Measurements from ENCODE around the gene ACIN1. TPM values are rescaled to one million over a fixed set of nuclear protein-coding genes. Genes with fewer than 3 reads are reported as not detected.

Gene ACIN1
- total and polyA plus RNA-seq, 12 donors, result 35.7 to 119 (median 68.0) TPM

DNA sequence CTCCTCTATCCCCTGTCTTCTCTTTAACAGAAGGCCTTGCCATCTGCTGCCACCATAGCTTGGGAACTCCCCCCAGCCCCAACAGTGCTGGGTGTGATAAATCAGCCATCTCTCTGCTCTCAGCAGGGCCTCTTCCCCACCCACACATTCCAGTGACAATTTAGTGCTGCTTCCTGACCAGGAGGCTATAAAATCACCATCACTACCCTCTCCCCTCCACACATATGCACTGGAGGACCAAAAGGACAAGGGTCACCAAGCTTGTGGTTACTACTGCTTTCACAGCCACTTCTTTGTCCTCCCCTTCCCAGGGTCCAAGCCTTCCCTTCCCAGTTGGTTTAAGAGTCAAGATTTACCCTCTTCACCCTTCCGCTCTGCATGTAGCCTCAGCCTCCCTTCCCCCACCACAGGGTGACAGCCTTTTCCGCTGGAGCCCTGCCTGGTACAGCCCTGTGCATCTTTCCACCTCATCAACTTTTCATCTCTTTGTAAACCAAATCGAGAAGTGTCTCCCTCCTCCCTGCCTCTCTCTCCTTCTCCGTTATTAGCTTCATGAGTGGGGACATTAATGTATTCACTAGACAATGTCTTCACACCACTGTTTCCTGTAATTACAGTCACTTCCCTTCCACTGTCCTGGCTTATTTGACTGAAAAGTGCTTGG, 69.7 kb downstream of the ACIN1 start:
- Histone ChIP-seq H3K4me3 (no peak overlapping the region), H3K27ac (no peak overlapping the region), H3K4me1 (peaks cover 0 to 28% (median 7%) of the 10 kb centered on the region in 9 donors), H3K36me3 (peaks cover 0 to 70% (median 9%) of the 10 kb centered on the region in 9 donors), H3K27me3 (no peaks in the 10 kb centered on the region), H3K9me3 (no peaks in the 10 kb centered on the region)
- WGBS, 2 donors, result 65 to 73% methylated on average over 4 of the region's 4 CpGs
- TF ChIP-seq, protein P1, sequence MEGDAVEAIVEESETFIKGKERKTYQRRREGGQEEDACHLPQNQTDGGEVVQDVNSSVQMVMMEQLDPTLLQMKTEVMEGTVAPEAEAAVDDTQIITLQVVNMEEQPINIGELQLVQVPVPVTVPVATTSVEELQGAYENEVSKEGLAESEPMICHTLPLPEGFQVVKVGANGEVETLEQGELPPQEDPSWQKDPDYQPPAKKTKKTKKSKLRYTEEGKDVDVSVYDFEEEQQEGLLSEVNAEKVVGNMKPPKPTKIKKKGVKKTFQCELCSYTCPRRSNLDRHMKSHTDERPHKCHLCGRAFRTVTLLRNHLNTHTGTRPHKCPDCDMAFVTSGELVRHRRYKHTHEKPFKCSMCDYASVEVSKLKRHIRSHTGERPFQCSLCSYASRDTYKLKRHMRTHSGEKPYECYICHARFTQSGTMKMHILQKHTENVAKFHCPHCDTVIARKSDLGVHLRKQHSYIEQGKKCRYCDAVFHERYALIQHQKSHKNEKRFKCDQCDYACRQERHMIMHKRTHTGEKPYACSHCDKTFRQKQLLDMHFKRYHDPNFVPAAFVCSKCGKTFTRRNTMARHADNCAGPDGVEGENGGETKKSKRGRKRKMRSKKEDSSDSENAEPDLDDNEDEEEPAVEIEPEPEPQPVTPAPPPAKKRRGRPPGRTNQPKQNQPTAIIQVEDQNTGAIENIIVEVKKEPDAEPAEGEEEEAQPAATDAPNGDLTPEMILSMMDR (IDR thresholded peaks at IDR 0.05), result no peak
- intact Hi-C loops (cut with DNase I), result no loop called here
- ATAC-seq (no peak), DNase-seq (no peak)

DNA sequence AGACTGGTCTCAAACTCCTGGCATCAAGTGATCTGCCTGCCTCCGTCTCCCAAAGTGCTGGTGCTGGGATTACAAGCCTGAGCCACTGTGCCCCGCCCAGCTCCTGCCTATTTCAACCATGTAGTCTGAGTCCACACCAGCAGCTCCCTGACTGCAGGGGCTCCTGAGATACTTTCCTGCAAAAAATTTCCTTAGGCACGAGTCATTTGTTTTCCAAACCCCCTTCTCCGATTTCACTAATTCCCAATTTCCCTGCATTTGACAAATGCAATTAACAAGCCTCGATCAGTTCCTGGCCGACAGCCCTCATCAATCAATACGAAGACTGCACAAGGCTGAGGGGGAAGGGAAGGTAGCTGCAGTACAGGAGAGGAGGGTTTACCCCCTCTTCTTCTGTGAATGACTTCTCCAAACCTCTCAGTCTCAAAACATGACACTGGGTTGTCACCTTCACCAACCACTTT, 70.3 kb downstream of the ACIN1 start:
- intact Hi-C loops (cut with DNase I), result no loop called here
- Histone ChIP-seq H3K27ac (no peak overlapping the region), H3K4me3 (no peak overlapping the region), H3K27me3 (no peaks in the 10 kb centered on the region), H3K36me3 (peaks cover 0 to 65% (median 9%) of the 10 kb centered on the region in 9 donors), H3K4me1 (peaks cover 0 to 27% (median 7%) of the 10 kb centered on the region in 9 donors), H3K9me3 (no peaks in the 10 kb centered on the region)
- TF ChIP-seq, protein P1 (IDR thresholded peaks at IDR 0.05), result no peak
- ATAC-seq, result no peak
- WGBS, 2 donors, result 73% methylated on average over 7 of the region's 7 CpGs
- no peak for DNase-seq

DNA sequence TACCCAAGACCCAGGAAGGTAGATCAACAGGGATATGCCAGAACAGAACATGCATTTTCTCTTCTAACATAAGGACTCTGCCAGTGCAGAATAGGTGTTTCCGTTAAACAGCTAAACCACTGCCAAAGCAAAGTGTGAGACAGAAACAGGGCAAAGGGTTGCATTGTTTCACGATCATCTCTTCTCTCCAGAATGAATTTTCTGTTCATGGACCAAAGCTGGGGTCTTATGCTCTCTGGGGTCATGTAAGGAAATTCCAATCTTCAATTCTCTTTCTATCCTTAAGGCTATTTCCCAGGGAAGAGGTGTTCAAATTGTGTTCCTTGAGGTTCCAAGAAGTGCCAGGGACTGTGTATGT, 71.2 kb downstream of the ACIN1 start:
- DNase-seq, result no peak
- H3K4me1 ChIP-seq, result peaks cover 0 to 19% (median 5%) of the 10 kb centered on the region in 9 donors
- no peaks in the 10 kb centered on the region for H3K9me3 ChIP-seq
- 96 to 98% methylated on average over 2 of the region's 2 CpGs for WGBS, 2 donors
- peak in 1 of 8 donors; percentile 17 for ATAC-seq
- peaks cover 0 to 57% (median 4%) of the 10 kb centered on the region in 9 donors for H3K36me3 ChIP-seq
- TF ChIP-seq, protein P1 (IDR thresholded peaks at IDR 0.05), result no peak
- H3K27me3 ChIP-seq, result no peaks in the 10 kb centered on the region
- no peak overlapping the region for H3K27ac ChIP-seq
- intact Hi-C loops (cut with DNase I), result no loop called here
- H3K4me3 ChIP-seq, result no peak overlapping the region

DNA sequence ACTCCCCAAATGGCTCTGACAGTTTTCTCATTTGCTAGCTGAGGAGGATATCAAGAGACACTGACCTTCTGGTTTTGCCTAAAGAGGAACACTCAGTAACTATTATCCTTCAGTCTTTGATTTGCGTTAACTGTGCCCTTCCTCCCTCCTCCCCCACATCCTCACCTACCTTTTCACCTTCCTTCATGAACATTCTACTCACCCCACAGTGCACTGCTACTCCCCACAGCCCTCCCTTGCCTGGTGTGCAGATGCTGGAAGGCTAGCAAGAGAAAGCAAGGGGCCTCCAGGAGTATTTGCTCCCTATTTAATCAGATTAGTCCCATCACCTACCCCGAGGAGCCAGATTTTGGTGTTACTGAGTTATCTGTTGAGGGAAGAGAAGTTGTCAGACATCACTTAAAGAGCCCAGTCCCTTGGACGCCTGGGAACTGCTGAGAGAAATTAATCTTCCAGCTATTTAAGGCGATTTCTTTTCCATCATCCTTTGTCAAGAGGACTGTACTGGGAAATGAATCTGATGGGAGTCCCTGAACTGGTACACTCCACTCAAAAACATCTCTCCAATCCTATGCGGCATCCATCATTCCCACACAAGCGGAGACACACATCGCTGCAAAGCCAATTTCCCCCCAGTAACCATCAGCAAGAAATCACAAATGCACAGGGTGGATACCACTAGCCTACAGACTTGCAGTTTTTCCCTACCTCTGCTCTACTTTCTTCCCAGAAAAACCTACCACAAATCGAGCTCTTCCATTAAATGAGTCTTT, 71.7 kb downstream of the ACIN1 start:
- H3K27me3 ChIP-seq, result no peaks in the 10 kb centered on the region
- 80% methylated on average over 8 of the region's 8 CpGs for WGBS, 2 donors
- no peak overlapping the region for H3K27ac ChIP-seq
- TF ChIP-seq, protein P1 (IDR thresholded peaks at IDR 0.05), result no peak
- DNase-seq (no peak), ATAC-seq (no peak)
- H3K4me1 ChIP-seq, result peaks cover 0 to 13% (median 0%) of the 10 kb centered on the region in 9 donors
- no peak overlapping the region for H3K4me3 ChIP-seq
- peaks cover 0 to 51% (median 3%) of the 10 kb centered on the region in 9 donors for H3K36me3 ChIP-seq
- intact Hi-C loops (cut with DNase I), result no loop called here
- H3K9me3 ChIP-seq, result no peaks in the 10 kb centered on the region

Data from heart right ventricle (tissue), 16 donors.